ENCODE measurements around the gene SFSWAP.

- TF ChIP-seq HDAC6 (IDR thresholded peaks at IDR 0.05; ENCODE audit: low read depth, low read length) (no peak), STAG1 (CRISPR knock-in tag; IDR thresholded peaks at IDR 0.05) (no peak), CTCF (CRISPR knock-in tag; IDR thresholded peaks at IDR 0.05) (no peak), POLR2A (IDR thresholded peaks at IDR 0.05; ENCODE audit: insufficient read depth in 1 of 2, low read depth in 2 of 2, low read length in 2 of 2) (no peak), HCFC1 (IDR thresholded peaks at IDR 0.05; ENCODE audit: low read depth, low read length) (no peak), ZNF256 (CRISPR knock-in tag; conservative IDR thresholded peaks at IDR 0.05) (no peak), CHD4 (IDR thresholded peaks at IDR 0.05; ENCODE audit: borderline replicate concordance, low read length) (no peak), ELK4 (CRISPR knock-in tag; IDR thresholded peaks at IDR 0.05; ENCODE audit: borderline replicate concordance) (no peak), CEBPB (IDR thresholded peaks at IDR 0.05; ENCODE audit: borderline replicate concordance, low read depth, low read length) (no peak), JUND (CRISPR knock-in tag; IDR thresholded peaks at IDR 0.05) (no peak), BRF2 (CRISPR knock-in tag; IDR thresholded peaks at IDR 0.05) (no peak), TCF7L2 (IDR thresholded peaks at IDR 0.05; ENCODE audit: low read depth, low read length) (no peak), NBN (conservative IDR thresholded peaks at IDR 0.05) (no peak)
Observed at GRCh38 chr12:131815131-131815530, 104.2 kb downstream of the SFSWAP start.
